H1 (cell line): ENCODE data around the gene ZDHHC17. TPM values are rescaled to one million over a fixed set of nuclear protein-coding genes. Genes with fewer than 3 reads are reported as not detected.

Experiments
- MAX ChIP-seq: IDR thresholded peaks from 2 replicates; pipeline ENCODE4 v1.6.1; 2012; ENCODE audit warnings: inconsistent platforms
- RAD21 ChIP-seq, 2 experiments: IDR thresholded peaks in 1 of 2; conservative IDR thresholded peaks in 1 of 2; 2 replicates each; pipeline ENCODE4 v1.6.1; 2011; ENCODE audit warnings: low read depth in 2 of 2, low read length in 2 of 2, improper control_type of control experiment in 1 of 2, inconsistent platforms in 1 of 2, mild to moderate bottlenecking in 1 of 2, moderate library complexity in 1 of 2
- RFX5 ChIP-seq: IDR thresholded peaks from 2 replicates; pipeline ENCODE4 v1.6.1; 2011; ENCODE audit warnings: low read depth, low read length, improper control_type of control experiment, borderline replicate concordance
- SUZ12 ChIP-seq: fragments of 200-600 bp; sonication (generic); IDR thresholded peaks from 2 replicates; pipeline ENCODE4 v1.6.1; 2012; ENCODE audit warnings: mild to moderate bottlenecking, inconsistent platforms, low read length, moderate library complexity, mixed read lengths
- polyA plus RNA-seq, 7 experiments: library from polyadenylated mRNA; depleted of rRNA in 3 of 7; stranded (reverse) in 5 of 7; unstranded in 2 of 7; fragments of >200 nt in 5 of 7; fragments of 200-250 nt in 2 of 7; gene quantifications; 1 replicate in 5 of 7; 2 replicates in 1 of 7; 4 replicates in 1 of 7; pipeline versions ENCODE4 v1.2.1 to v1.2.3, GENCODE V29; 2011 to 2013; ENCODE audit warnings: missing spikeins in 2 of 7, mixed read lengths in 2 of 7
- total RNA-seq: library from RNA; stranded (reverse); fragmentation: NEBNext Ultra II Directional; extraction: Animal tissue kit (Norgen Biotek cat#: 25700); gene quantifications from 2 replicates; pipeline ENCODE4 v1.2.1, GENCODE V29; 2021

ZDHHC17 gene
- total and polyA plus RNA-seq, 2 of the 8 experiments (the other 6 are each of a cell fraction or from before 2014, with no cell fraction given) = 27.6 to 28.9 TPM

GRCh38 chr12:76768576-76768975 is 4.7 kb downstream of the ZDHHC17 start (continued):
- TF ChIP-seq RAD21 (IDR thresholded peaks at IDR 0.05 in 1 of 2, conservative IDR thresholded peaks at IDR 0.05 in 1 of 2; ENCODE audit: low read depth in 2 of 2, low read length in 2 of 2) (no peak), RFX5 (no peak), MAX (no peak), SUZ12 (no peak)
